ENCODE measurements around the gene ZDHHC11B. TPM values are rescaled to one million over a fixed set of nuclear protein-coding genes. Genes with fewer than 3 reads are reported as not detected.
"Not testable (repeated sequence)": the region's sequence is repeated elsewhere in the genome, so short reads cannot be mapped to it uniquely, and the experiment has no call there.

The ZDHHC11B gene
- total RNA-seq, 3 donors from 2014 or later (not counting 1 experiment from before 2014, with no cell fraction given), result 0.85 to 7.3 (median 2.2) TPM

DNA sequence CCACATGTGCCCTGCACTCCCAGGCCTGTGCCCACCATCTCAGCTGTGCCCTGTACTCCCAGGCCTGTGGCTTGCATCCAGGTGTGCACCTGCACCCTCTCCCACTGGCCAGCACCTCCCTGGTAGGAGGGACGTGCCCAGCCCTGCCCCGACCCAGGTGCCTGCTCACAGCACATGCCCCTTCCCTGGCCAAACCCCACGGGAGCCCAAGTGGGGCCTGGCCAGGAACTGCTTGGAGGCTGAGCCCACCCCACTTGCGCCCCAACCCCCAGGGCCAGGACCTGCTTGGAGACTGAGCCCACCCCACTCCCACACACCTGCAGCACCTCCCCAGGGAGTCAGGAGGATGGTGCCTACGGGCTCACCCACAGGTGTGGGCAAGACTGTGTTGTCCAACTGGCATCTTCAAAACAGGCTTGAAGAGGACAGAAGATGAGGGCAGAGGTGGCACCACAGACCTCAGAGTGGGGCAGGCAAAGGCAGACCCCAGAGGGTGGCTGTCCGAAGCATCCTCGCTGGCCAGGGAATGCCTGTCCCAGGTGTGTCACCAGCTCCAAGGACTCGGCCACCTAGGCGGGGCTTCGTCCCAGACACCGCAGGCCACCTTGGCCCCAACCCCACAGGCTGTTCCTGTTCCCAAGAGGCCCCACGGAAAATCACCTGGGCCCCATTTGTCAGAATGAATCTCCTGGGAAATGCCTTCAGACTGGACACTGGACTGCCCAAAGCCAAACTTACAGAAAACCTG is 10.8 kb downstream of the ZDHHC11B start:
- H3K27ac ChIP-seq (ENCODE audit: low read length), result no peak overlapping the region
- Mint-ChIP-seq H3K36me3 (no peaks in the 10 kb centered on the region), H3K27me3 (ENCODE audit: low read depth in 2 of 2) (no peaks in the 10 kb centered on the region), H3K27ac (no peak overlapping the region), H3K9me3 (no peaks in the 10 kb centered on the region), H3K4me3 (no peak overlapping the region), H3K4me1 (no peaks in the 10 kb centered on the region)
- no peaks in the 10 kb centered on the region for H3K4me1 ChIP-seq (ENCODE audit: control insufficient read depth, insufficient read depth, low read length)
- TF ChIP-seq, protein P1, sequence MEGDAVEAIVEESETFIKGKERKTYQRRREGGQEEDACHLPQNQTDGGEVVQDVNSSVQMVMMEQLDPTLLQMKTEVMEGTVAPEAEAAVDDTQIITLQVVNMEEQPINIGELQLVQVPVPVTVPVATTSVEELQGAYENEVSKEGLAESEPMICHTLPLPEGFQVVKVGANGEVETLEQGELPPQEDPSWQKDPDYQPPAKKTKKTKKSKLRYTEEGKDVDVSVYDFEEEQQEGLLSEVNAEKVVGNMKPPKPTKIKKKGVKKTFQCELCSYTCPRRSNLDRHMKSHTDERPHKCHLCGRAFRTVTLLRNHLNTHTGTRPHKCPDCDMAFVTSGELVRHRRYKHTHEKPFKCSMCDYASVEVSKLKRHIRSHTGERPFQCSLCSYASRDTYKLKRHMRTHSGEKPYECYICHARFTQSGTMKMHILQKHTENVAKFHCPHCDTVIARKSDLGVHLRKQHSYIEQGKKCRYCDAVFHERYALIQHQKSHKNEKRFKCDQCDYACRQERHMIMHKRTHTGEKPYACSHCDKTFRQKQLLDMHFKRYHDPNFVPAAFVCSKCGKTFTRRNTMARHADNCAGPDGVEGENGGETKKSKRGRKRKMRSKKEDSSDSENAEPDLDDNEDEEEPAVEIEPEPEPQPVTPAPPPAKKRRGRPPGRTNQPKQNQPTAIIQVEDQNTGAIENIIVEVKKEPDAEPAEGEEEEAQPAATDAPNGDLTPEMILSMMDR (IDR thresholded peaks at IDR 0.05), result no peak
- H3K4me3 ChIP-seq (ENCODE audit: low read length), result no peak overlapping the region
- no peaks in the 10 kb centered on the region for H3K9me3 ChIP-seq (ENCODE audit: control insufficient read depth, insufficient read depth, low read length)
- no peaks in the 10 kb centered on the region for H3K36me3 ChIP-seq (ENCODE audit: control insufficient read depth, insufficient read depth, low read length)
- H3K27me3 ChIP-seq (ENCODE audit: control insufficient read depth, insufficient read depth, low read length), result no peaks in the 10 kb centered on the region
- 88% methylated on average over 6 of the region's 12 CpGs for WGBS (ENCODE audit: insufficient coverage)
- DNase-seq (peak; percentile 7 to 19), ATAC-seq (no peak)
- intact Hi-C loops (cut with micrococcal nuclease), result no loop called here

GRCh38 chr5:772931-773330 is 11.6 kb downstream of the ZDHHC11B start:
- H3K27ac Mint-ChIP-seq; H3K9me3 Mint-ChIP-seq; ATAC-seq; H3K4me1 Mint-ChIP-seq; H3K27ac ChIP-seq (ENCODE audit: low read length); H3K4me3 Mint-ChIP-seq; intact Hi-C loops (cut with micrococcal nuclease); H3K9me3 ChIP-seq (ENCODE audit: control insufficient read depth, insufficient read depth, low read length); H3K36me3 ChIP-seq (ENCODE audit: control insufficient read depth, insufficient read depth, low read length); H3K27me3 ChIP-seq (ENCODE audit: control insufficient read depth, insufficient read depth, low read length); H3K4me3 ChIP-seq (ENCODE audit: low read length); H3K4me1 ChIP-seq (ENCODE audit: control insufficient read depth, insufficient read depth, low read length); H3K36me3 Mint-ChIP-seq; H3K27me3 Mint-ChIP-seq (ENCODE audit: low read depth in 2 of 2): not testable (repeated sequence)
- WGBS (ENCODE audit: insufficient coverage), result 86% methylated on average over 13 of the region's 13 CpGs
- peak in 1 of 2 donors; percentile 2 for DNase-seq

DNA sequence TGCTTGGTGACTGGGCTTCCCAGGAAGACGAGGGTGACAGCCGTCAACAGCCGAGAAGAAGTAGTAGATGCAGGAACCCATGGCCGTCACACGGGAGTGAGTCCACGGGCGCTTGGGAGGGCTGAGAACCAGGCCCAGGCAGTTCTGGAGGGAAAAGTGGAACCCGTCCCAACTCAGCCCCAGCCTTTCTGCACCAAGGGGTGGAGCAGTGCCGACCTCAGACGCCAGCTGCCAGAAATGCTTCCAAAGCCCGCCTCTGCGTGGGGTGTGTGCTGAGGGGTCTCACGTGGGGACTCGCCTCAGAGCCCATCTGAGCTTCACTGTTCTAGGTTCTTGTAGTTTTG is 12.0 kb downstream of the ZDHHC11B start:
- H3K4me3 Mint-ChIP-seq; H3K4me3 ChIP-seq (ENCODE audit: low read length); H3K4me1 ChIP-seq (ENCODE audit: control insufficient read depth, insufficient read depth, low read length); H3K4me1 Mint-ChIP-seq; H3K27ac Mint-ChIP-seq; ATAC-seq; H3K36me3 Mint-ChIP-seq; H3K36me3 ChIP-seq (ENCODE audit: control insufficient read depth, insufficient read depth, low read length); H3K27me3 Mint-ChIP-seq (ENCODE audit: low read depth in 2 of 2); intact Hi-C loops (cut with micrococcal nuclease); H3K9me3 Mint-ChIP-seq; H3K27me3 ChIP-seq (ENCODE audit: control insufficient read depth, insufficient read depth, low read length); H3K9me3 ChIP-seq (ENCODE audit: control insufficient read depth, insufficient read depth, low read length); H3K27ac ChIP-seq (ENCODE audit: low read length): not testable (repeated sequence)
- WGBS (ENCODE audit: insufficient coverage), result no CpG with 5 or more reads among the region's 14 CpGs
- DNase-seq, result peak in 1 of 2 donors; percentile 7

GRCh38 chr5:771841-772546 is 12.5 kb downstream of the ZDHHC11B start:
- intact Hi-C loops (cut with micrococcal nuclease); H3K4me3 Mint-ChIP-seq; H3K27me3 Mint-ChIP-seq (ENCODE audit: low read depth in 2 of 2); H3K4me3 ChIP-seq (ENCODE audit: low read length); H3K4me1 Mint-ChIP-seq; H3K9me3 ChIP-seq (ENCODE audit: control insufficient read depth, insufficient read depth, low read length); H3K27me3 ChIP-seq (ENCODE audit: control insufficient read depth, insufficient read depth, low read length); ATAC-seq; H3K27ac Mint-ChIP-seq; H3K36me3 ChIP-seq (ENCODE audit: control insufficient read depth, insufficient read depth, low read length); H3K9me3 Mint-ChIP-seq; H3K4me1 ChIP-seq (ENCODE audit: control insufficient read depth, insufficient read depth, low read length); H3K36me3 Mint-ChIP-seq; H3K27ac ChIP-seq (ENCODE audit: low read length): not testable (repeated sequence)
- WGBS (ENCODE audit: insufficient coverage), result 80% methylated on average over 3 of the region's 31 CpGs
- peak in 1 of 2 donors; percentile 14 for DNase-seq

DNA sequence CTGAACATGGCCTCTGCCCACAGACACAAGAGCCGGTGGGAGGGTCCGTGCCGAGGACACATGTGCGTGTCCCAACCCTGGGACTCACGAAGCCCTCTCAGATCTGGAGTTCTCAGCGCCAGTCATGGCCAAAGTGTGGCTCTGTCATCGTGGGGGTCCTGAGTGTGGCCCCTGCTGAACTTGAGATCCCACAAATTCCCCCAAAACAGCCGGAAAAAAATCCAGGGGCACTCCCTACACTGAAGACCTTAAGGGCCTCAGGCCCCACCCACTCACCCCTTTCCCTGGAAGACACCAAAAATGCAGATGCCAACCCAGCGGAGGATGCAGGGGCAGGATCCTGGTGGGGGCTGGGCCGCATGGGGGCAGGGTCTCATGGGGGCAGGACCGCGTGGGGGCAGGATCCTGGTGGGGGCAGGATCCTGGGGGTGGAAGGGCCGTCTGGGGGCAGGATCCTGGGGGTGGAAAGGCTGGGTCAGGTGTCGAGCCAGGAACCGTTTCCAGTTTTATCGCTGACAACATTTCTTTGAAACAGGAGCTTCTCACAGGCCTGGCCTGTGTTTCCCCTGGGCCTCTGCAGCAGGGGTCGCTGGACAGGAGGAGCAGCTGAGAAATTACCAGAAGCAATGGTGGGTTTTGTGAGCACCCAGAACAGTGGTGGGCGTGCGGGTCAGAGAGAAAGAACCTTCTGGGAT is 13.3 kb downstream of the ZDHHC11B start:
- H3K4me1 ChIP-seq (ENCODE audit: control insufficient read depth, insufficient read depth, low read length); H3K4me3 Mint-ChIP-seq; H3K27ac Mint-ChIP-seq; H3K9me3 ChIP-seq (ENCODE audit: control insufficient read depth, insufficient read depth, low read length); H3K27me3 Mint-ChIP-seq (ENCODE audit: low read depth in 2 of 2); H3K9me3 Mint-ChIP-seq; H3K36me3 ChIP-seq (ENCODE audit: control insufficient read depth, insufficient read depth, low read length); intact Hi-C loops (cut with micrococcal nuclease); H3K36me3 Mint-ChIP-seq; ATAC-seq; H3K4me1 Mint-ChIP-seq; H3K27ac ChIP-seq (ENCODE audit: low read length); H3K27me3 ChIP-seq (ENCODE audit: control insufficient read depth, insufficient read depth, low read length); H3K4me3 ChIP-seq (ENCODE audit: low read length): not testable (repeated sequence)
- 86% methylated on average over 15 of the region's 19 CpGs for WGBS (ENCODE audit: insufficient coverage)
- peak in 1 of 2 donors; percentile 16 for DNase-seq

GRCh38 chr5:770585-770984 is 13.9 kb downstream of the ZDHHC11B start:
- WGBS (ENCODE audit: insufficient coverage), result 99% methylated on average over 6 of the region's 10 CpGs
- H3K9me3 Mint-ChIP-seq; H3K27me3 Mint-ChIP-seq (ENCODE audit: low read depth in 2 of 2); H3K4me3 Mint-ChIP-seq; H3K36me3 Mint-ChIP-seq; H3K27me3 ChIP-seq (ENCODE audit: control insufficient read depth, insufficient read depth, low read length); H3K4me1 Mint-ChIP-seq; H3K4me3 ChIP-seq (ENCODE audit: low read length); H3K9me3 ChIP-seq (ENCODE audit: control insufficient read depth, insufficient read depth, low read length); H3K4me1 ChIP-seq (ENCODE audit: control insufficient read depth, insufficient read depth, low read length); H3K36me3 ChIP-seq (ENCODE audit: control insufficient read depth, insufficient read depth, low read length); H3K27ac ChIP-seq (ENCODE audit: low read length); H3K27ac Mint-ChIP-seq; intact Hi-C loops (cut with micrococcal nuclease): not testable (repeated sequence)
- peak in 1 of 2 donors; percentile 17 for DNase-seq
- ATAC-seq, result peak in 1 of 3 donors; percentile 11

- H3K27ac Mint-ChIP-seq; H3K4me1 ChIP-seq (ENCODE audit: control insufficient read depth, insufficient read depth, low read length); H3K36me3 Mint-ChIP-seq; H3K4me3 ChIP-seq (ENCODE audit: low read length); H3K27me3 ChIP-seq (ENCODE audit: control insufficient read depth, insufficient read depth, low read length); H3K4me1 Mint-ChIP-seq; H3K9me3 ChIP-seq (ENCODE audit: control insufficient read depth, insufficient read depth, low read length); ATAC-seq; H3K36me3 ChIP-seq (ENCODE audit: control insufficient read depth, insufficient read depth, low read length); H3K27ac ChIP-seq (ENCODE audit: low read length); H3K27me3 Mint-ChIP-seq (ENCODE audit: low read depth in 2 of 2); H3K9me3 Mint-ChIP-seq; H3K4me3 Mint-ChIP-seq; intact Hi-C loops (cut with micrococcal nuclease): not testable (repeated sequence)
- 87% methylated on average over 21 of the region's 29 CpGs for WGBS (ENCODE audit: insufficient coverage)
- peak; percentile 3 to 18 for DNase-seq
These were observed 14.9 kb downstream of the ZDHHC11B start for GRCh38 chr5:769485-770145.

Measured in natural killer cell (primary cell).